RWPE2 (cell line): ENCODE measurements around the gene MSMB.

ENCODE experiments used
- ATAC-seq: fragments of 200-7000 bp; cut with Tn5 transposase; 3 replicates; pipeline ENCODE4 v1.9.1; 2021; ENCODE audit warnings: low read depth
- DNase-seq: peaks from one replicate; pipeline ENCODE4 v3.0.0-alpha.2; 2020; ENCODE audit warnings: low spot score
- H3K27ac ChIP-seq: fragments of 450-650 bp; 2 replicates; pipeline ENCODE4 v1.5.1; 2017; ENCODE audit warnings: mild to moderate bottlenecking; ENCODE audit not compliant: poor library complexity, severe bottlenecking
- H3K27me3 ChIP-seq: fragments of 250-450 bp; sonication (Bioruptor Pico); 2 replicates; pipeline ENCODE4 v1.5.1; 2021; ENCODE audit warnings: mild to moderate bottlenecking, moderate library complexity; ENCODE audit not compliant: insufficient read depth, poor library complexity, severe bottlenecking
- H3K36me3 ChIP-seq: fragments of 250-450 bp; sonication (Bioruptor Pico); 2 replicates; pipeline ENCODE4 v1.5.1; 2020; ENCODE audit warnings: low read depth, mild to moderate bottlenecking, moderate library complexity
- H3K4me1 ChIP-seq: fragments of 250-450 bp; sonication (Bioruptor Pico); 2 replicates; pipeline ENCODE4 v1.5.1; 2021; ENCODE audit warnings: mild to moderate bottlenecking, moderate library complexity; ENCODE audit not compliant: insufficient read depth, poor library complexity, severe bottlenecking
- H3K4me3 ChIP-seq: fragments of 250-450 bp; sonication (Bioruptor Pico); 2 replicates; pipeline ENCODE4 v1.5.1; 2021; ENCODE audit warnings: mild to moderate bottlenecking, moderate library complexity; ENCODE audit not compliant: severe bottlenecking
- H3K9me3 ChIP-seq: fragments of 250-450 bp; sonication (Bioruptor Pico); 2 replicates; pipeline ENCODE4 v1.5.1; 2021; ENCODE audit warnings: mild to moderate bottlenecking, moderate library complexity; ENCODE audit not compliant: severe bottlenecking
- TF ChIP-seq, protein P1 (sequence below): fragments of 450-650 bp; IDR thresholded peaks from one replicate; pipeline ENCODE4 v1.5.1; 2017; ENCODE audit warnings: mild to moderate bottlenecking, moderate library complexity; ENCODE audit not compliant: poor library complexity, severe bottlenecking

The MSMB gene

GRCh38 chr10:46057038-46057437, 11.0 kb upstream of the MSMB start:
- Histone ChIP-seq H3K4me3 (no peak overlapping the region), H3K27ac (no peak overlapping the region), H3K4me1 (no peaks in the 10 kb centered on the region), H3K27me3 (peaks cover 5% of the 10 kb centered on the region), H3K36me3 (no peaks in the 10 kb centered on the region), H3K9me3 (no peaks in the 10 kb centered on the region)
- TF ChIP-seq, protein P1, sequence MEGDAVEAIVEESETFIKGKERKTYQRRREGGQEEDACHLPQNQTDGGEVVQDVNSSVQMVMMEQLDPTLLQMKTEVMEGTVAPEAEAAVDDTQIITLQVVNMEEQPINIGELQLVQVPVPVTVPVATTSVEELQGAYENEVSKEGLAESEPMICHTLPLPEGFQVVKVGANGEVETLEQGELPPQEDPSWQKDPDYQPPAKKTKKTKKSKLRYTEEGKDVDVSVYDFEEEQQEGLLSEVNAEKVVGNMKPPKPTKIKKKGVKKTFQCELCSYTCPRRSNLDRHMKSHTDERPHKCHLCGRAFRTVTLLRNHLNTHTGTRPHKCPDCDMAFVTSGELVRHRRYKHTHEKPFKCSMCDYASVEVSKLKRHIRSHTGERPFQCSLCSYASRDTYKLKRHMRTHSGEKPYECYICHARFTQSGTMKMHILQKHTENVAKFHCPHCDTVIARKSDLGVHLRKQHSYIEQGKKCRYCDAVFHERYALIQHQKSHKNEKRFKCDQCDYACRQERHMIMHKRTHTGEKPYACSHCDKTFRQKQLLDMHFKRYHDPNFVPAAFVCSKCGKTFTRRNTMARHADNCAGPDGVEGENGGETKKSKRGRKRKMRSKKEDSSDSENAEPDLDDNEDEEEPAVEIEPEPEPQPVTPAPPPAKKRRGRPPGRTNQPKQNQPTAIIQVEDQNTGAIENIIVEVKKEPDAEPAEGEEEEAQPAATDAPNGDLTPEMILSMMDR, result no peak
- ATAC-seq, result no peak
- DNase-seq, result no peak

DNA sequence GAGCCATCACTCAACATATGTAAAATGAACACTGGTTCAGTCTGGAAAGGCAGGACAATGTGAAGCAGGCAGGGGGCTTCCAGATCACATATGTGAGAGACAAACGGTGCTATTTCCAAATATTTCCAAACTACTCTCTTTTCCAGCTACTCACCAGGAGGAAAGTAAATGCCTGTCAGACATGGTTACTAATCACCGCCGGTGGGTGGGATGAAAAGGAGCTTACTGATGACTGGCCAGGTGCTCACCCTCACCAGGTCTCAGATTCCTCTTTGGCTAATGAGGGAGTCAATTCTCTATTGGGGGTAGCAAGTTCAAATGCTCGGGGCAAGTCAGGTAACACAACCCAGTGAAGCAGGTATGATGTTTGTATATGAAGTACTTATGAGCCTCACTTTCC, 9.7 kb upstream of the MSMB start:
- Histone ChIP-seq H3K36me3 (no peaks in the 10 kb centered on the region), H3K4me3 (no peak overlapping the region), H3K27ac (no peak overlapping the region), H3K27me3 (no peaks in the 10 kb centered on the region), H3K4me1 (no peaks in the 10 kb centered on the region), H3K9me3 (no peaks in the 10 kb centered on the region)
- TF ChIP-seq, protein P1, result no peak
- no peak for DNase-seq
- ATAC-seq, result no peak

DNA sequence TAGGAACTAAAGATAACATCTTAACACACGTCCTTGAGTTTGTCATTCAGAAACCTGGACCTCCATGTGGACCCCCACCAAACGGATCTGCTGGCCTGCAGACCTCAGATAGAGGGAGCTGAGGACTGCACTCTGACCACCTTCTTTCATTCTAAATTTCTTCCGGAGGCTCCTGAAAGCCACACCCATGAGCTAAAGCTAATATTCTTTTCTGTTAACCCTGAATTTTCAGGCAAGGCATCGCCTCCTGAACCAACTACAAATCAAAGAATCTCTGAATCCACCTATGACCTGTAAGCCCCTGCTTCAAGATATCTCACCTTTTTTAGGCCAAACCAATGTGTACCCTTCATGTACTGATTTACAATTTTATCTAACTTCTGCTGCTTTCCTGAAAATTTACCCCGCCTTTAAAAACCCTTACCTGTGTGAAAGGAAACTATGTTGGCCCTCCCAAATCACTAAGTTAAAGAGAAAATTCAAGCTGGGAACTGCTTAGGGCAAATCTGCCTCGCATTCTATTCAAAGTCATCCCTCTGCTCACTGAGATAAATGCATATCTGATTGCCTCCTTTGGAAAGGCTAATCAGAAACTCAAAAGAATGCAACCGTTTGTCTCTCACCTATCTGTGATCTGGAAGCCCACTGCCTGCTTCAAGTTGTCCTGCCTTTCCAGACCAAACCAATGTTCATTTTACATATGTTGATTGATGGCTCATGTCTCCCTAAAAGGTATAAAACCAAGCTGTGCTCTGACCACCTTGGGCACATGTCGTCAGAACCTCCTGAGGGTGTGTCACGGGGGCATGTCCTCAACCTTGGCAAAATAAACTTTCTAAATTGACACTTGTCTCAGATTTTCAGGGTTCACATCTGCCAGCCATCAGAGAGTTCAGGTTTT, 7.7 kb upstream of the MSMB start:
- no peak for ATAC-seq
- no peaks in the 10 kb centered on the region for H3K4me1 ChIP-seq
- no peaks in the 10 kb centered on the region for H3K9me3 ChIP-seq
- TF ChIP-seq, protein P1, result no peak
- no peak for DNase-seq
- no peaks in the 10 kb centered on the region for H3K27me3 ChIP-seq
- no peak overlapping the region for H3K27ac ChIP-seq
- no peak overlapping the region for H3K4me3 ChIP-seq
- H3K36me3 ChIP-seq, result no peaks in the 10 kb centered on the region

DNA sequence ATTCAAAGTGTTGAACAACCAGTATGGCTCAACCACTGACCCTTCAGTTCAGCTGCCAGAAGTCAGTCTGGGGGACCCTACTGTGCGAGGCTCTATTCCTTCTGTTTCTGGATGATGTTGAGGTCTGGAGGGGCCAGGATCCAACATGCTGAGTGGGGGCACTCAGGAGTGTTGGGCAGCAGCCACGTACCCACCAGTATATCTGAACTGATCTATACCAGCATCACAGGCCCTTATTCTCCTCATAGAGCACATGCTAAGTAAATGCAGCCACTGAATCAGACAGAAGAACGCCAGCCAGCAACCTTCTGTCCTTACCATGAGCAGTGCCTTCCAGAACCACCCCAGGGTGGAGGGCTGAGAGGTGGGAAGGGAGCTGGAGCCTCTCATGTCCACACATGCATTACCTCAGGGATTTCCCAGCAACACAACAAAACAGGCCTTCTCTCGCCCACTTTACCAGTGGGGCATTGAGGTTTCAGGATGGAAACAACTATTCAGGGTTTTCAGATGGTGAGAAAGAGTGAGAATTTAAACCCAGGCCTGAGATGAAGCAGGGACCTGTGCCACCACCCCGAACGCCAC, 6.8 kb upstream of the MSMB start:
- Histone ChIP-seq H3K4me3 (no peak overlapping the region), H3K27ac (no peak overlapping the region), H3K36me3 (no peaks in the 10 kb centered on the region), H3K9me3 (no peaks in the 10 kb centered on the region), H3K4me1 (no peaks in the 10 kb centered on the region), H3K27me3 (no peaks in the 10 kb centered on the region)
- ATAC-seq (no peak), DNase-seq (no peak)
- TF ChIP-seq, protein P1, result no peak
